DOHH2 (cell line): ENCODE measurements around the gene IQCC.

ENCODE experiments used
- H3F3A ChIP-seq: fragments of 200-600 bp; sonication (generic), shearing (Covaris generic); 2 replicates; pipeline ENCODE4 v1.6.0; 2016; ENCODE audit warnings: antibody characterized with exemption, mild to moderate bottlenecking; ENCODE audit not compliant: control insufficient read depth, insufficient read depth
- H3K27ac ChIP-seq: fragments of 200-600 bp; sonication (generic); 2 replicates; pipeline ENCODE4 v1.5.1; 2014; ENCODE audit warnings: low read depth, mild to moderate bottlenecking, low read length, moderate library complexity
- H3K27me3 ChIP-seq: fragments of 200-600 bp; sonication (generic); 2 replicates; pipeline ENCODE4 v1.6.1; 2014; ENCODE audit warnings: mild to moderate bottlenecking, low read length, mixed read lengths; ENCODE audit not compliant: control insufficient read depth
- H3K36me3 ChIP-seq: fragments of 200-600 bp; sonication (generic); 2 replicates; pipeline ENCODE4 v1.6.1; 2014; ENCODE audit warnings: mild to moderate bottlenecking, low read length, moderate library complexity, mixed read lengths; ENCODE audit not compliant: control insufficient read depth
- H3K4me1 ChIP-seq: fragments of 200-600 bp; sonication (generic); 2 replicates; pipeline ENCODE4 v1.6.1; 2014; ENCODE audit warnings: mild to moderate bottlenecking, low read length, mixed read lengths; ENCODE audit not compliant: control insufficient read depth
- H3K4me2 ChIP-seq: fragments of 200-600 bp; sonication (generic); 2 replicates; pipeline ENCODE4 v1.6.0; 2014; ENCODE audit warnings: mild to moderate bottlenecking, low read length, moderate library complexity
- H3K4me3 ChIP-seq: fragments of 200-600 bp; sonication (generic); 2 replicates; pipeline ENCODE4 v1.5.1; 2014; ENCODE audit warnings: mild to moderate bottlenecking, low read length, mixed read lengths
- H3K79me2 ChIP-seq: fragments of 200-600 bp; sonication (generic); 2 replicates; pipeline ENCODE4 v1.6.1; 2014; ENCODE audit warnings: mild to moderate bottlenecking, low read length, mixed read lengths; ENCODE audit not compliant: control insufficient read depth
- H3K9me2 ChIP-seq: fragments of 200-600 bp; sonication (generic); replicated peaks from 2 replicates; pipeline ENCODE4 v1.6.1; 2014; ENCODE audit warnings: mild to moderate bottlenecking, low read length, mixed read lengths; ENCODE audit not compliant: control insufficient read depth
- H3K9me3 ChIP-seq: fragments of 200-600 bp; sonication (generic); 2 replicates; pipeline ENCODE4 v1.6.1; 2014; ENCODE audit warnings: antibody characterized with exemption, low read length, mixed read lengths; ENCODE audit not compliant: control insufficient read depth, insufficient read depth
- H4K20me1 ChIP-seq: fragments of 200-600 bp; sonication (generic); 2 replicates; pipeline ENCODE4 v1.6.0; 2014; ENCODE audit warnings: low read depth, mild to moderate bottlenecking, antibody characterized with exemption, low read length, moderate library complexity; ENCODE audit not compliant: control insufficient read depth, insufficient read depth
- CTCF ChIP-seq: fragments of 200-600 bp; sonication (generic); IDR thresholded peaks from one replicate; pipeline ENCODE4 v1.5.1; 2014; ENCODE audit warnings: antibody characterized with exemption, mild to moderate bottlenecking, low read depth, low read length; ENCODE audit not compliant: poor library complexity, severe bottlenecking
- EZH2phosphoT487 ChIP-seq: fragments of 200-600 bp; sonication (generic); IDR thresholded peaks from 2 replicates; pipeline ENCODE4 v1.6.1; 2017; ENCODE audit warnings: borderline replicate concordance, mild to moderate bottlenecking, antibody characterized with exemption, low read length, moderate library complexity, mixed read lengths

Gene IQCC

DNA sequence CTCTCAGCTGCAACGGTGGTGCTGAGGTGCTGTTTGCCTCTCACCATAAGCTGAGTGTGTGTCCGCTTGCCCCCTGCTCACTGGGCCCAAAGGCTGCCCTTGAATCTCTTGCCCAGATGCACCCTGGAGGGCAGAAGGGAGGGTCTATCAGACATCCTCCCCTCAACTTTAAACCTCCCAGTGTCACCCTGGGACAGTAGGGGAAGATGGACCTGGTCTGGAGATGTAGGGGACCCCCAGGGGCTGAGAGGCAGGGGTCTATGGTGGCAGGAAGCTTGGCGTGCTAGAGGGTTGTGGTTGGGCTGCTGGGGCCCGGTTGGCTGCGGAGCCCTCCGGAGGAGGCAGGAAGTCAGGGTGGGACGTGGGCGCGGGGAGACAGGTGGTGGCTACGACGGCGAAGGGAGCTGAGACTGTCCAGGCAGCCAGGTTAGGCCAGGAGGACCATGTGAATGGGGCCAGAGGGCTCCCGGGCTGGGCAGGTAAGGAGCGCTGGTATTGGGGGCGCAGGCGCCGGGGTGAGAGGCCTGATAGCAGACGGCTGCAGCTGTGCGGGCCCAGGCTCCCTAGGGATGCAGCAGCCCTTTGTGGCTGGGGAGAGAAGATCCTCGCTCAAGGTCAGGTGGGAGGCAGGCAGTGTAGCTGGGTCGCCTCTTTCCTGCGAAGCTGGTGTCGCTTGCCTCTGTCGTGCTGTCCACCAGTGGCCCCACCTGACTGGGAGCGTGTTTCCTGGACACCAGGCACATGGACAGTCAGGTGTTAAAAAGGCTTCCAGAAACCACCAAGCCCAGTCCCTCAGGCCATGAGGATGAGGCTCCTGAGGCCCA, 45.6 kb downstream of the IQCC start, which contains the start of gene LCK:
TSS of gene LCK (plus strand) at position 373 of the 824 bp plus-strand sequence. CDS start 23,065 bp downstream, outside the sequence.
- no peaks in the 10 kb centered on the region for H3K9me2 ChIP-seq
- H3K27ac ChIP-seq = peak within 1 kb of the TSS; percentile 100
- peak within 1 kb of the TSS; percentile 89 for H3K4me2 ChIP-seq
- H3F3A ChIP-seq = peaks cover 66% of the 10 kb centered on the region
- H4K20me1 ChIP-seq = no peaks in the 10 kb centered on the region
- no peak for TF ChIP-seq CTCF
- TF ChIP-seq EZH2phosphoT487 = no peak
- peak within 1 kb of the TSS; percentile 77 for H3K4me3 ChIP-seq
- H3K4me1 ChIP-seq = peaks cover 100% of the 10 kb centered on the region
- peaks cover 18% of the 10 kb centered on the region for H3K36me3 ChIP-seq
- peaks cover 40% of the 10 kb centered on the region for H3K79me2 ChIP-seq
- no peaks in the 10 kb centered on the region for H3K27me3 ChIP-seq
- no peaks in the 10 kb centered on the region for H3K9me3 ChIP-seq

DNA sequence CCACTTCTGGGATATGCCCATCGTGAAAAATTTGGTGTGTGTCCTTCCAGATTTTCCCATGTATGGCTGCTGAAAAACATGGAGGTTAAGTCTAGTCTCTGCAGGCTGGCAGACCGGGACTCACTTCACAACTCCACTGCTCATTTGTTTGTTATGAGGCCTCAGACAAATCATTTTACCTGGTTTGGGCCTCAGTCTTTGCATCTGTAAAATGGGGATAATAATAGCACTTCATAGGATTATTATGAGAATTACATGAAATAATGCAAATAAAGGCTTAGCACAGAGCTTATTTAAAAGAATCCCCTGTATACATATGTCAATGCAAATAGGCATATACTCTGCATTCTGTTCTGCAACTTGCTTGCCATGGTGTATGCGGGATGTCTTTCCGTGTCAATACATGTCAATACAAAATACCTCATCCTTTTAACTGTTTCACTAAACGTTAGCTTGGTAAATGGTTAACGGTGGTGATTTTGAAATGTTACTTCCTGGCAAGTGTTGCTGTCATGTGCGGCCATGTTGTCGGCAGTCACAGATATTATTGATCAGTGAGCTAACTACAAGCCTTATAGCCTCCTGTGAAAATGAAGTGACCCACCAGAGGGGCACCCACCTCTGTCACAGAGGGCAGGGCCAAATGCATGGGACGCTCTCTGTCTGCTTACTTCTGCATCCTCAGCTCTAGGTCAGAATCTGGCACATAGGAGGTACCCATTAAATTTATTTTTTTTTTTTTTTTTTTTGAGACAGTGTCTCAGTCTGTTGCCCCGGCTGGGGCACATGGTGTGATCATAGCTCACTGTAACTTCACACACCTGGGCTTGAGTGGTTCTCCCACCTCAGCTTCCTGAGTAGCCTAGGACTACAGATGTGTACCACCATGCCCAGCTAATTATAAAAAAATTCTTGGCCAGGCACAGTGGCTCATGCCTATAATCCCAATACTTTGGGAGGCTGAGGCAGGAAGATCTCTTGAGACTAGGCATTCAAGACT, 49.9 kb downstream of the IQCC start:
- H4K20me1 ChIP-seq = no peaks in the 10 kb centered on the region
- TF ChIP-seq EZH2phosphoT487 (no peak), CTCF (no peak)
- H3K27ac ChIP-seq = peak overlapping the region; percentile 100
- H3K4me1 ChIP-seq = peaks cover 89% of the 10 kb centered on the region
- H3K79me2 ChIP-seq = peaks cover 74% of the 10 kb centered on the region
- peaks cover 31% of the 10 kb centered on the region for H3K36me3 ChIP-seq
- H3K4me3 ChIP-seq = peak overlapping the region; percentile 77
- H3K27me3 ChIP-seq = no peaks in the 10 kb centered on the region
- H3K9me3 ChIP-seq = no peaks in the 10 kb centered on the region
- peak overlapping the region; percentile 89 for H3K4me2 ChIP-seq
- H3F3A ChIP-seq = peaks cover 51% of the 10 kb centered on the region
- H3K9me2 ChIP-seq = no peaks in the 10 kb centered on the region

GRCh38 chr1:32256473-32257226, 51.2 kb downstream of the IQCC start:
- H3K27ac ChIP-seq = peak overlapping the region; percentile 100
- H3K27me3 ChIP-seq = no peaks in the 10 kb centered on the region
- H3K4me2 ChIP-seq = peak overlapping the region; percentile 89
- peaks cover 25% of the 10 kb centered on the region for H3K36me3 ChIP-seq
- H3K4me1 ChIP-seq = peaks cover 88% of the 10 kb centered on the region
- H3K9me3 ChIP-seq = no peaks in the 10 kb centered on the region
- H3F3A ChIP-seq = peaks cover 40% of the 10 kb centered on the region
- peaks cover 84% of the 10 kb centered on the region for H3K79me2 ChIP-seq
- H4K20me1 ChIP-seq = no peaks in the 10 kb centered on the region
- no peaks in the 10 kb centered on the region for H3K9me2 ChIP-seq
- TF ChIP-seq EZH2phosphoT487 (no peak), CTCF (no peak)
- H3K4me3 ChIP-seq = peak overlapping the region; percentile 52
